ENCODE results near the gene TCAP.

TCAP gene

GRCh38 chr17:39664581-39665561, at the start of gene TCAP:
TCAP (plus strand) TSS chr17:39665349; CDS start chr17:39665360, 11 bp downstream.
- TF ChIP-seq, protein P1, sequence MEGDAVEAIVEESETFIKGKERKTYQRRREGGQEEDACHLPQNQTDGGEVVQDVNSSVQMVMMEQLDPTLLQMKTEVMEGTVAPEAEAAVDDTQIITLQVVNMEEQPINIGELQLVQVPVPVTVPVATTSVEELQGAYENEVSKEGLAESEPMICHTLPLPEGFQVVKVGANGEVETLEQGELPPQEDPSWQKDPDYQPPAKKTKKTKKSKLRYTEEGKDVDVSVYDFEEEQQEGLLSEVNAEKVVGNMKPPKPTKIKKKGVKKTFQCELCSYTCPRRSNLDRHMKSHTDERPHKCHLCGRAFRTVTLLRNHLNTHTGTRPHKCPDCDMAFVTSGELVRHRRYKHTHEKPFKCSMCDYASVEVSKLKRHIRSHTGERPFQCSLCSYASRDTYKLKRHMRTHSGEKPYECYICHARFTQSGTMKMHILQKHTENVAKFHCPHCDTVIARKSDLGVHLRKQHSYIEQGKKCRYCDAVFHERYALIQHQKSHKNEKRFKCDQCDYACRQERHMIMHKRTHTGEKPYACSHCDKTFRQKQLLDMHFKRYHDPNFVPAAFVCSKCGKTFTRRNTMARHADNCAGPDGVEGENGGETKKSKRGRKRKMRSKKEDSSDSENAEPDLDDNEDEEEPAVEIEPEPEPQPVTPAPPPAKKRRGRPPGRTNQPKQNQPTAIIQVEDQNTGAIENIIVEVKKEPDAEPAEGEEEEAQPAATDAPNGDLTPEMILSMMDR (IDR thresholded peaks at IDR 0.05) = no peak

- TF ChIP-seq, protein P1 (IDR thresholded peaks at IDR 0.05) = no peak
Observed at GRCh38 chr17:39615434-39615833, 49.7 kb upstream of the TCAP start.

DNA sequence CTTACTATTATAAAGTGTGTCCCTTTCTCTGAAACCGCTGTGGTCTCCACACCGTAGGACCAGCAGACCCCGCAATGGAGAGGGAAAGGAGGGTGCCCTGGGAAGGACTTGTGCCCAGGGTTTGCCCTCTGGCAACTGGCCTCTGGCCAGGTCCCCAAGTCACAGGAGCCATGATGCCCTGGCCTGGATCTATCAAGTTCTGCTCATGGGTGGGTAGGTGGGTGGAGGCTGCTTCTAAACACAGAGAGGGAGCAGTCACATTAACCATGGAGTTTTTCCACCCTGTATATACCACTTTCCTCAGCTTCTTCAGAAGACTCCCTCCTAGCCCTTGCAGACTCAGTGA, 48.1 kb upstream of the TCAP start:
- TF ChIP-seq, protein P1 (IDR thresholded peaks at IDR 0.05) = no peak

DNA sequence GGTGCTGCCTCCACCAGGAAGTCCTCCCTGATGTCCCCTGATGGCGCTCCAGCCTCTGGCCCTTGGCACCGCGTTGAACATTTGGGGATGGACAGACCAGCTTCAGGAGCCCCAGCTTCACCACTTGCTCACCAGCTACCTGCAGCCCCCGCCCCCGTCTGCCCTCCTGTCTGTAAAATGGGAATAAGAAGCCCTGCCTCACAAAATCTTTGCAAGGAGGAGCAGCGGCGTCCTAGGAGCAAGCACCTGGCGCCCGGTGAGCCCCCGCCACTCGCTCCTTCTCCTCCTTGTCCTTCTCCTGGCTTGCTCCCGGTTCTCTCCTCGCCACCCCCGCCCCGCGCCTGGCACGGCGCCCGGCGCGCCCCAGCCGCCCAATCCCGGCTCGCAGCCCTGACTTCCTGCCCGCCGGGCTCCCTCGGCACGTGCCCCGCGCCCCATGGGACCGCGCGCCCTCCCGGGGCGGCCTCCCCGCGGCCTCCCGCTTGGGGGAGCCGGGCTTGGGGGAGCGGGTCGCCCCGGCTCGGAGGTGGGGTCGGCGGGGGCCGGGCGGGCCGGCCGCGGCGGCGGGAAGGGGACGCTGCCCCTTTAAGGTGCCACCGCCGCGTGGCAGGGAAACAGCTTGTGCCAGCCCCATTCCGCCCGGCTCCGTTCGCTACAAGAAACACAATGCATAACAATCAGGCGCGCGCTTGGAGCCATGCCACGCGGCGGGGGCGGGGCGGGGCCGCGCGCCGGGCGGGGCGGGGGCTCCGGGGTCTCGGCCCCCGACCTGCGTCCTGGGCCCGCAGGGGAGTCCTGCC, 47.5 kb upstream of the TCAP start:
- TF ChIP-seq, protein P1 (IDR thresholded peaks at IDR 0.05) = no peak

DNA sequence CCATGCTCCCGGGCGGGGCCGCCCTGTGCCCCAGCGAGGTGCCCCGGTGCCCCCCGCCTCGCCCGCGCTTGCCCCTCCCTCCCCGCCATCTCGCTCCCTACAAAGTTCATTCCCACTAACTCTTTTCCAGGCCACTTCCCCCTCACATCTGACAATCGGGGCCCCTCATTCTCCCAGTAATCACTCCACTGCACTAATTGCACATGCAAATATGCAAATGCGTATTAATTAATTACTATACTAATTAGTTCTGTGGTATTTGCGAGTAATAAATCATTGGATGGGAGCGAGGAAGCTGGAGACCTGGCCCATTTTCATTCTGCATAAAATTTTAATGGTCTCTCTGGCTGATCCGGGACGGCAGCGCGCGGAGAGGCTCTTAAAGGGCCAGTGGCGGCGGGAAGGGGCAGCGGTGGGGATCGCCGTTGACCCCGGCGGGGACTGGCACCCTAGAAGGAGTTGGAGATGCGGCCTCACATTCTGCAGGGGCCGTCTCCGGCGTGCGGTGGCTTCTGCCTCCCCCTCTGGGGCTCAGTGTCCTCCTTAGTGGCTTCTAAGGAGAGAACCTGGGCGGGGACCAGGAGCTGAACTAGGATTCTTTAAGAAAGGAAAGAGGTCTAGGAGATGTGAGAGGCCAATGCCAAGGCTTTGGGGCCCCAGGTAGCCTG, 46.8 kb upstream of the TCAP start:
- TF ChIP-seq, protein P1 (IDR thresholded peaks at IDR 0.05) = no peak

DNA sequence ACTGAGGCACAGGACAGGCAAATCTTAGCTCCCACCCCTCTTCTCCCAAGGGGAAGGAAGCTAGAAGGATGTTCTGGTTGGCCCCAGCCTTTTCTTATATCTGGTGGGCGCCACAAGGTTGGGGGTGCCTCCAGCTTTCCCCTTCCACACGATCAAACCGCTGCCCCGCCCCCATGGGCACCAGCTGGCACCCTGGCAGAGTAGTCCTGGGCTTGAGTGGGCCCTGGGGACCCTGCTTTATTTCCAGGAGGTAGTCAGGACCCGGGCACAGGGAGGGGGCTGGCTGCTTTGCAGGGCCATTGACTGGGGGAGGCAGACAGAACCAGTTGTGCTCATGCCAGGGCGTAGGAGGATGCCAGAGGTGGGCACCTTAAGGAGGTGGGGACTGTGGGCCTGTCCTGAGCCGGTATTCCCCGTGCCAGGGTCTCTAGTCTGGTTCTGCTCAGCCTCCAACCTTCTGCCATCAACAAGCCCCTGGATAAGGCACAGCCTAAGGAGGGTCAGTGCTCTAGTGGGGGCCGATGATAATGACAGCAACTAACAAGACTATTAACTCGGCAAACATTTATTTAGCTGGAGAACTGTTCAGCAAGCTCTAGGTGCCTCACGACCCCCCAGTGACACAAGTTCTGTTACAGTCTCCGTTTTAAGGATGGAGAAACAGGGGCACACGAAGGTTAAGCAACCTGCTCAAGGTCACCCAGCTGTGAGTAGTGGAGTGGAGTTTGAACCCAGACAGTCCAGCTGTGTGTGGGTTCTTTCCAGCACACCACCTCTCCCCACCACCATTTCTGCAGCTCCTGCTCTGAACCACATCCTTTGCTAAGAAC, 46.0 kb upstream of the TCAP start:
- TF ChIP-seq, protein P1 (IDR thresholded peaks at IDR 0.05) = no peak

- TF ChIP-seq, protein P1 (IDR thresholded peaks at IDR 0.05) = no peak
Observed at GRCh38 chr17:39619786-39620101, 45.4 kb upstream of the TCAP start.

Measured in LNCAP (cell line).